DMS114 treated with DMSO at 0.1 percent for 48 hours (cell line): Measurements from ENCODE around the gene MYRIP.
"Not testable (repeated sequence)": the region's sequence is repeated elsewhere in the genome, so short reads cannot be mapped to it uniquely, and the experiment has no call there.

Experiments used
- DNase-seq: peaks from one replicate; lab custom pipeline; 2025; ENCODE audit not compliant: unreplicated experiment; lab: John Stamatoyannopoulos, UW

The MYRIP gene

GRCh38 chr3:40021338-40021737 is 211.9 kb downstream of the MYRIP start:
- no peak for DNase-seq

DNA sequence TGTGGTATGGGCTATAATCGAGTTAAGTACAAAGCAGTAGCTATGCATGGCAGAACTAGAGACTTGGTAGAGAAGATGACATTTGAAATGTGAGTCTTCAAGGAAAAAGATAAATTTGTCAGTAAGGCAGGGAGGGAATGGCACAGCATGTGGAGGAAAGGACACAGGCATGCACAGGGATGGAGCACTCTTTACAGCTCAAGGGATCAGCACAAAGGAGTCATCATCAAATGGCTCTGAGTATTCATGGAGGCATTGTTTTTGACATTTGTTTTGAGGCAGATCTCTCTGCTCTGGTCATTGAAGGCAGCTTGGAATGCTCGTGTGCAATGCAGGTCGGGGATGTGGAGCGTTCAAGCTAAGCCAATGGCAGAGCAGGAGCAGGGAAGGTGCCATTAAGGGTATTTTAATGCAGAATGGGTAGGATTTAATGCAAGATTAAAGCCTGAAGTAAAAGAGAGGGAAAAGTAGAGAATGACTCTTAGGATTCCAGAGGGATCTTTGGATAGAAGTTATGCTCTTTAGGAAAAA is 213.0 kb downstream of the MYRIP start:
- no peak for DNase-seq

GRCh38 chr3:40024526-40024925 is 215.1 kb downstream of the MYRIP start:
- no peak for DNase-seq

DNA sequence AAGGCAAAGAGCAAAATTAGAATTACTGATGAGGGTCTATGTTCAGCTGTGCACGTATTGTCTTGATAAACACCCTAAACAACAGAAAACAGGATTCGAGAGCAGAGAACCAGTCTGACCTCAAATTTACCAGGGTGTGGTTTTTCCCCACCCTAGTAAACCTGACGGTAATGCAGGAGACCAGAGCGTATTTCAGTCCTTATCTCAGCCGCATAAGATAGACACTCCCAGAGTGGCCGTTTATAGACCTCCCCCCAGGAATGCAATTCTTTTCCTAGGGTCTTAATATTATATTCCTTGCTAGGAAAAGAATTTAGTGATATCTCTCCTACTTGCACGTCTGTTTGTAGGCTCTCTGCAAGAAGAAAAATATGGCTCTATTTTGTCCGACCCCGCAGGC is 216.5 kb downstream of the MYRIP start:
- DNase-seq, result not testable (repeated sequence)

DNA sequence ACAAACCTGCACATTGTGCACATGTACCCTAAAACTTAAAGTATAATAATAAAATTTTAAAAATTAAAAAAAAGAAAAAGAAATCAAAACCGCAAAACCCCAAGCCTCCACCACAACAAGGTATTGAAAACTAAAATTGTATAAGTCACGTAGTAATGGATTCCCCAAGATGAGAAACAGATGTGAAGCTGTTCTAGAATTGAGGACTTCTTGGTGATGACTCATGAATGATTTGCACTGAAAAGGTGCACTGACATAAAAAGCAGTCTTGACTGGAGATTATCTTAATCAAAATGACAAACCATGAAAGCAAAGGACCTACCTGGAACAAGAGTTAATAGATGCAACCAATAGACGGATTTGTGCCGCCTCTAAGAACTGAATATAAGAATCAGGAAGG is 225.8 kb downstream of the MYRIP start:
- no peak for DNase-seq

DNA sequence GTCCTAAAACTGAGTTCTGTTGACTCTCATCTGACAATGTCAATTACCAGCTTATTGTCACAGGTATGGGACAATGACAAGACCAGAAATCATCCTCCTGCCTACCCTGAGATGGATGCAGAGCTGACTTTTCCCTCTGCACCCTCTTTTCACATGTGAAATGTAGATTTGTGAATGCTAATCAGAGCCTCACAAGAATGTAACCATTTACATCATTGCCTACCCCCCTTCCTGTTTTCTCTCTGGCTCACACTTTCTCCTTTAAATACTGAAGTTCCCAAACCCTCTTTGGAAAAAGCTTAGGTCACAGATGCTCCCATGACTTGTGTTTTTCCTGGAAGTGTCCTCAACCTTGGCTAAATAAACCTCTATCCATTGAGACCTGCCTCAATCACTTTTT is 228.2 kb downstream of the MYRIP start:
- DNase-seq, result no peak

GRCh38 chr3:40042752-40043443 is 233.5 kb downstream of the MYRIP start:
- no peak for DNase-seq

GRCh38 chr3:40043444-40043755 is 234.0 kb downstream of the MYRIP start:
- DNase-seq, result no peak

DNA sequence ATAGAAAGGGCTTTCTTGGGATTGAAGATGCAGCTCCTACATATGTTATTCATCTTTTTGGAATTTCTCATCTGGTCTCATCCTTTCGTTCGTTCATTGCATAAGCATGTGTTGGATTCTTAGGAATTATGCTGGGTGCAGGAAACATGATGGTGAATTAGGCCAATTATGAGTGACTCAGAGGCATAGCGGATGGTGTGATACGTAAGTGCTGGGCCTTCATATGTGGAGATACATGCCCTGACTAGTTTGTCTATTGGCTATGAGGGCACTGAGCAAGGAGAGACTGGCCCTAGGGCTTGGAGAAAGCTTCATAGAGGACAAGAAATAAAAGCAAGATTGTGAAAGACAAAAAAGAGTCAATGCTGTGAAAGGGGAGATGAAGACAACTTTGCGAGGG is 235.1 kb downstream of the MYRIP start:
- no peak for DNase-seq

DNA sequence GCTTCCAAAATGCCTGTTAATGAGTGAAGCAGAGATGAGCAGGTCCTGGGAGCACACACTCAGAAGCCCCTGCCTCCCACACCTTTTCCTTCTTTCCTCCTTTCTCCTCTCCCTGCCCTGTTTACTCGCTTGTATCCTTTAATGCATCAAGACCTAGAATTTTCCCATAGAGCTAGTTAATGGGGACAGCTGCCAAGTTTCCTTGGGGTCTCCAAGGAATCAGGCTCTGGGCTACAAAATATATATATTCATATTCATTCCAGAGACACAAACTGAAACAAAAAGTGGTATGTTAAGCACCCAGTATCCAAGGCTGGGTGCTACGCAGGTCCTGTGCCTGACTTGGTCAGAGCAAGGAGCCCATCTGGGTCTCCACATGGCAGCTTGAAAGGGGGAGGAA is 235.6 kb downstream of the MYRIP start:
- no peak for DNase-seq

GRCh38 chr3:40046149-40046548 is 236.7 kb downstream of the MYRIP start:
- no peak for DNase-seq

GRCh38 chr3:40047406-40047805 is 238.0 kb downstream of the MYRIP start:
- DNase-seq, result no peak

DNA sequence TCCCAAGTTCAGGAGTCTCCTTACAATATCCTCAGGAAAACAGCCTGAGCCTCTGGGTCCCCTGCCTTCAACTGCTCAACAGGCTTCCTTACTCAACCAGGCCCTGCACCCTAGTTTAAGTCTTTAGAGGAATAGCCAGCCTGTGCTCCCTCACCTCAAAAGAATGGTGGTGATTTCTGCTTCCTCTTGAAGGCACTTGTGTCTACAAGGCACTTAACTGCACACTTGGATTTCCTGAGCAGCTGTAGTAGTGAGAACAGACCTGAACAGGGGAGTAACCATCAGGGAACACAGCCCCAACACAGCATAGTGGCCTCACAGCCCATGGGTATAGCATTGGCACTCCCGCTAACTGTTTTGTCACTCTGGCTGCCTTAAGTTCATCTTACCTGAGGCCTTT is 244.3 kb downstream of the MYRIP start:
- DNase-seq, result no peak

- no peak for DNase-seq
Measured at GRCh38 chr3:40054568-40055222, 245.3 kb downstream of the MYRIP start.

DNA sequence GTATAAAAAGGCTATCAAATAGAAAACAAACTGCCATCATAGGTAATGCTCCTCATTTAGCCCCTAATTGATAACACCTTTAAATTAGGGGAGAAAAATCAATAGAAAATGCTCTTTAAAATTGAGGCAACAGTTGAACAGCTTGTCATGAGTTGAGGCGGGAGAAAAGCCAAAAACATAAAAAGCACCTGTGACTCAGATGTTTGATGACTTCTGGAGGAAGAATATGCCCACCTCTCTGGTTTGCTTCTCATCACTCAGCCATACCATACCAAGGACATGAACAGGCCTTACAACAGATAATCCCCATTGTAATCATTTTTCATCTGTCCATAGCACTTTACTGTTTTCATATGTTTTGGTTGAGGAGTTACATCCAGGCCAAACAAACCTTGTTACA is 246.0 kb downstream of the MYRIP start:
- DNase-seq, result no peak

DNA sequence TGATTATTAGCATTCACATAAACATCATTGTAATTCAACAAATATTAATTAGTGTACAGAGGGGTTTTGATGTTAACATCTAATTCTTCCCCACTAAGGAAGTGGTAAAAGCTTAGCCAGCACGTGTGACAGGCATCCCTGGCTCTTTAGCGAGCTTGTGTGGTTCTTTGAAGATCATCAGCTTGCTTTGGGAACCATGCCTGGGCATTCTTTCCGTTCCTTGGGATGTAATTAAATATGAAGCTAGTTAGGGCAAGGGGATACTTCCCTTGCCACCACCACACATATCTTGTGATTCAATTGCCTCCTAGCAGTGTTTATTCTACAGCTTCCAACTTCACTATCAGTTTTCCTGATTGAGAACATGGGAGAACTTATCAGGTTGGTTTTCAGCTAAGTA is 246.5 kb downstream of the MYRIP start:
- DNase-seq, result no peak

- DNase-seq, result no peak
Measured at GRCh38 chr3:40057077-40057476, 247.7 kb downstream of the MYRIP start.

GRCh38 chr3:40057786-40058185 is 248.4 kb downstream of the MYRIP start:
- DNase-seq, result no peak

DNA sequence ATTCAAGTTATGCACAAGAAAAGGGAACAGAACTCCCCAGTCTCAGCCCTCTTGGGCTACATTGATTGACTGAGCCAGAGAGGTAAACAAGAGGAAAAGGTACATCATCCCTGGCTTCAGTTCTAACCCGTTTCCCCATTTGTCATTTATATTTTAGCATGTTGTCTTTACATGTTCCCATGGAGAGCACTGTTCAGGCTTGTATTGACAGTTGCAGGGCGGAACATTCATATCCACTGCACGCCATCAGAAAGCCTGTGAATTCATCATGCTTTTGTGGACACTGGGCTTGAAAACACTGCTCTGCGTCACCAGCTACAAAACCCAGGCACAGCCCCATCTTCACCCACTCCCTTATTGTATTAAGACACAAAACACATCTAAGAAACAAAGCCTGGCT is 259.2 kb downstream of the MYRIP start:
- no peak for DNase-seq

GRCh38 chr3:40070816-40071215 is 261.4 kb downstream of the MYRIP start:
- DNase-seq, result no peak

- DNase-seq, result no peak
Measured at GRCh38 chr3:40071683-40072238, 262.4 kb downstream of the MYRIP start.

DNA sequence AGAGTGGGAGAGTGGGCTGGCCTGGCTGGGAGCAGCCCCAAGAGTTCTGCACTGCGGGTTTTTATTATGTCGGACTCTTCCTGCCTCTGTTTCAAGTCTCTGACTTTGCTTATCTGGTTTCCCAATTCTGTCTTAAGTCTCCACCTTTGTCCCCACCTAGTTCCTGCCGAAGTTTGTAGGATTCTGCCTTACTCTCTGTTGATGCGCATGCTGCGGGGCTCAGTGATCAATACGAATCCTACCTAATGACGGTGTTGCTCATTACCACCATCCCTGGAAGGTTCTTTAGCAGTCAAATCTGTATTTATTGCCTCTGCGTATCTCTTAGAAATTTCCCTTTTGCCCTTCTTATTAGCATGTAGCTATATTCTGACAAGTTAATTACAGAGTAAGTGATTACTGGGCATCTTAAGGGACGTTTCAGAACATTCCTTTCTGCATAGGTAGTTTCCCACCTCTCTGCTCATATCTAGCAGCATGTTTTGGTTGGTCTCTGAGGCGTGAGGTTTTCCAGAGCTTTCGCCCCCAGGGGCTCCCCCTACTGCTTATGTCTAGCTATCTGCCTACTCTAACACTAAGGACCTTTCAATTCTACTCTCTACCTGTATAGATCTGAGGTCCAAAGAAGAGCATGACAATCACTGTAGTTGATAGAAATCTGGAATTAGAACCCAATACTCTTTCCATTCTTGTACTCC is 264.1 kb downstream of the MYRIP start:
- no peak for DNase-seq
